Measurements from ENCODE around the gene FN3K. TPM values are rescaled to one million over a fixed set of nuclear protein-coding genes. Genes with fewer than 3 reads are reported as not detected.

Gene FN3K
- total and polyA plus RNA-seq, 2 of the 13 experiments (the other 11 are each of a cell fraction or from before 2014, with no cell fraction given) = 3.5 to 12.2 TPM

DNA sequence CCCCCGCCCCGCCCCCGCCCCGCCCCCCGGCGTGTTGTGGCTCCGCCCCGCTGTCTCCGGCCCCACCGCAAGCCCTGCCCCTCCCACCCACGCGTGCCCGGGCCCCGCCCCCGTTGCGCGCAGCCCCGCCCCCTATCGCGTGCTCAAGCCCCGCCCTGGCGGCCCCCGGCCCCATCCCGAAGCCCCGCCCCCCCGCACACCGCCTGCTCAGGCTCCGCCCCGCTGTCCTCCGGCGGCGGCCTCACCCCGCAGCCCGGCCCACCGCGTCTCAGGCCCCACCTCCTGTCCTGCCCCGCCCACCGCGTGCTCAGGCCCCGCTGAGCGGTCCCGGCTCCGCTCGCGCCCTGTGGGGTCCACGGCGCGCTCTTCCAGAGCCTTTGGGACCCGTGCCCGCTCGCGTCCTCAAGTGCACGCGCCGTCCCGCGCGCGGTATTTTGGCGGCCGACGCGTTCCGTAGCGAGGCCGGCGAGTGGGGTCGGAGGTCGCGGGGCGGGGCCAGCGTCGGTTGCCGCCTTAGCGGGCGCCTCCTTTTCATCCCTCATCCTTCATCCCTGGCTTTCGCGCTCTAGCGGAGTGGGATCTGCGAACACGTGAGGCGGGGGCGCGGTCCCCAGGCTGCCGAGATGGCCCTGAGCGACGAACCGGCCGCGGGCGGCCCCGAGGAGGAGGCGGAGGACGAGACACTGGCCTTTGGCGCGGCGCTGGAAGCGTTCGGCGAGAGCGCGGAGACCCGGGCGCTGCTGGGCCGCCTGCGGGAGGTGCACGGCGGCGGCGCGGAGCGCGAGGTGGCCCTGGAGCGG is 16.4 kb downstream of the FN3K start, which contains the start of gene TBCD (continued):
- TF ChIP-seq, protein P1, sequence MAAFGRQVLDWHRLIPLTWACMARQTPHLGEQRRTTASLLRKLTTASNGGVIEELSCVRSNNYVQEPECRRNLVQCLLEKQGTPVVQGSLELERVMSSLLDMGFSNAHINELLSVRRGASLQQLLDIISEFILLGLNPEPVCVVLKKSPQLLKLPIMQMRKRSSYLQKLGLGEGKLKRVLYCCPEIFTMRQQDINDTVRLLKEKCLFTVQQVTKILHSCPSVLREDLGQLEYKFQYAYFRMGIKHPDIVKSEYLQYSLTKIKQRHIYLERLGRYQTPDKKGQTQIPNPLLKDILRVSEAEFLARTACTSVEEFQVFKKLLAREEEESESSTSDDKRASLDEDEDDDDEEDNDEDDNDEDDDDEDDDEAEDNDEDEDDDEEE (CRISPR knock-in tag; IDR thresholded peaks at IDR 0.05) = peak; percentile 80; the same call in 1 of the 2 replicates
- TF ChIP-seq ZNF891 (CRISPR knock-in tag; IDR thresholded peaks at IDR 0.05) (peak; percentile 92), JARID2 (CRISPR knock-in tag; IDR thresholded peaks at IDR 0.05; ENCODE audit: insufficient replicate concordance) (no peak), ZBTB3 (CRISPR knock-in tag; IDR thresholded peaks at IDR 0.05; ENCODE audit: borderline replicate concordance, low read depth) (peak; percentile 45; the same call in 1 of the 2 replicates), ZNF549 (CRISPR knock-in tag; IDR thresholded peaks at IDR 0.05) (no peak), HNRNPUL1 (IDR thresholded peaks at IDR 0.05; ENCODE audit: low read depth, low read length) (no peak; the same call in 1 of the 2 replicates), BRCA1 (CRISPR knock-in tag; IDR thresholded peaks at IDR 0.05) (peak; percentile 87; the same call in 1 of the 2 replicates), MAFF (IDR thresholded peaks at IDR 0.05; ENCODE audit: low read depth, low read length) (no peak), ZNF431 (CRISPR knock-in tag; IDR thresholded peaks at IDR 0.05; ENCODE audit: borderline replicate concordance, low read depth) (peak; percentile 77), CHCHD3 (CRISPR knock-in tag; IDR thresholded peaks at IDR 0.05) (no peak), ZNF790 (CRISPR knock-in tag; IDR thresholded peaks at IDR 0.05; ENCODE audit: borderline replicate concordance) (no peak), ZFP41 (CRISPR knock-in tag; IDR thresholded peaks at IDR 0.05; ENCODE audit: borderline replicate concordance) (peak; percentile 98), ZNF720 (CRISPR knock-in tag; IDR thresholded peaks at IDR 0.05) (no peak), ZNF564 (CRISPR knock-in tag; IDR thresholded peaks at IDR 0.05) (peak; percentile 60; the same call in 1 of the 2 replicates), MXD4 (CRISPR knock-in tag; IDR thresholded peaks at IDR 0.05) (peak; percentile 97), KLF16 (CRISPR knock-in tag; IDR thresholded peaks at IDR 0.05) (peak in 1 of 2 experiments; percentile 94; a peak in 1 of 4 replicates), CBFB (CRISPR knock-in tag; IDR thresholded peaks at IDR 0.05) (peak; percentile 94), ZNF616 (CRISPR knock-in tag; IDR thresholded peaks at IDR 0.05; ENCODE audit: low read depth) (no peak; the same call in 1 of the 2 replicates), ZNF367 (CRISPR knock-in tag; IDR thresholded peaks at IDR 0.05; ENCODE audit: borderline replicate concordance) (no peak; the same call in 1 of the 2 replicates), ATF7-NPFF (CRISPR knock-in tag; IDR thresholded peaks at IDR 0.05; ENCODE audit: low read depth) (peak; percentile 96)
- TF ChIP-seq, protein P2, sequence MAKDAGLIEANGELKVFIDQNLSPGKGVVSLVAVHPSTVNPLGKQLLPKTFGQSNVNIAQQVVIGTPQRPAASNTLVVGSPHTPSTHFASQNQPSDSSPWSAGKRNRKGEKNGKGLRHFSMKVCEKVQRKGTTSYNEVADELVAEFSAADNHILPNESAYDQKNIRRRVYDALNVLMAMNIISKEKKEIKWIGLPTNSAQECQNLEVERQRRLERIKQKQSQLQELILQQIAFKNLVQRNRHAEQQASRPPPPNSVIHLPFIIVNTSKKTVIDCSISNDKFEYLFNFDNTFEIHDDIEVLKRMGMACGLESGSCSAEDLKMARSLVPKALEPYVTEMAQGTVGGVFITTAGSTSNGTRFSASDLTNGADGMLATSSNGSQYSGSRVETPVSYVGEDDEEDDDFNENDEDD (CRISPR knock-in tag; IDR thresholded peaks at IDR 0.05; ENCODE audit: borderline replicate concordance) = peak; percentile 93
- TF ChIP-seq, protein P3, sequence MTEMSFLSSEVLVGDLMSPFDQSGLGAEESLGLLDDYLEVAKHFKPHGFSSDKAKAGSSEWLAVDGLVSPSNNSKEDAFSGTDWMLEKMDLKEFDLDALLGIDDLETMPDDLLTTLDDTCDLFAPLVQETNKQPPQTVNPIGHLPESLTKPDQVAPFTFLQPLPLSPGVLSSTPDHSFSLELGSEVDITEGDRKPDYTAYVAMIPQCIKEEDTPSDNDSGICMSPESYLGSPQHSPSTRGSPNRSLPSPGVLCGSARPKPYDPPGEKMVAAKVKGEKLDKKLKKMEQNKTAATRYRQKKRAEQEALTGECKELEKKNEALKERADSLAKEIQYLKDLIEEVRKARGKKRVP (CRISPR knock-in tag; IDR thresholded peaks at IDR 0.05) = peak in 1 of 2 experiments; percentile 85; a peak in 2 of 4 replicates
